GM21737 (cell line): ENCODE results near the gene MAST4.

Source experiments
- ATAC-seq: cut with Tn5 transposase; IDR thresholded peaks from one replicate; pipeline ENCODE4 v1.9.1; 2021; ENCODE audit warnings: mild to moderate bottlenecking, moderate library complexity; ENCODE audit not compliant: unreplicated experiment

MAST4 gene

GRCh38 chr5:66829826-66830225 is 233.6 kb downstream of the MAST4 start:
- no peak for ATAC-seq

- no peak for ATAC-seq
Observed at GRCh38 chr5:66830636-66831035, 234.4 kb downstream of the MAST4 start.

- no peak for ATAC-seq
Observed at GRCh38 chr5:66839636-66840185, 243.5 kb downstream of the MAST4 start.

- ATAC-seq: peak; percentile 98
Observed at GRCh38 chr5:66840511-66841013, 244.4 kb downstream of the MAST4 start.

GRCh38 chr5:66841264-66841663 is 245.1 kb downstream of the MAST4 start:
- no peak for ATAC-seq

- ATAC-seq: no peak
Observed at GRCh38 chr5:66842540-66842939, 246.3 kb downstream of the MAST4 start.

GRCh38 chr5:66843065-66843464 is 246.9 kb downstream of the MAST4 start:
- ATAC-seq: no peak

GRCh38 chr5:66848749-66849641 is 252.8 kb downstream of the MAST4 start:
- ATAC-seq: no peak

- no peak for ATAC-seq
Observed at GRCh38 chr5:66849803-66850202, 253.6 kb downstream of the MAST4 start.

- no peak for ATAC-seq
Observed at GRCh38 chr5:66850354-66851075, 254.3 kb downstream of the MAST4 start.

- ATAC-seq: no peak
Observed at GRCh38 chr5:66851306-66851705, 255.1 kb downstream of the MAST4 start.

- ATAC-seq: no peak
Observed at GRCh38 chr5:66854416-66854815, 258.2 kb downstream of the MAST4 start.

- no peak for ATAC-seq
Observed at GRCh38 chr5:66856041-66856805, 260.0 kb downstream of the MAST4 start.

- no peak for ATAC-seq
Observed at GRCh38 chr5:66859526-66859925, 263.3 kb downstream of the MAST4 start.

- no peak for ATAC-seq
Observed at GRCh38 chr5:66860199-66860975, 264.2 kb downstream of the MAST4 start.

- ATAC-seq: no peak
Observed at GRCh38 chr5:66861402-66861801, 265.2 kb downstream of the MAST4 start.

GRCh38 chr5:66862020-66862419 is 265.8 kb downstream of the MAST4 start:
- ATAC-seq: no peak

- no peak for ATAC-seq
Observed at GRCh38 chr5:66863243-66864170, 267.3 kb downstream of the MAST4 start.
